CD4-positive, alpha-beta T cell treated with Interferon alpha-2 for 1 hour (primary cell): ENCODE results near the gene TTLL5.
"Not testable (repeated sequence)": the region's sequence is repeated elsewhere in the genome, so short reads cannot be mapped to it uniquely, and the experiment has no call there.

Experiments
- DNase-seq, 2 donors: peaks; one replicate each; pipeline ENCODE4 v3.0.0-alpha.2; 2020 to 2022

TTLL5 gene

DNA sequence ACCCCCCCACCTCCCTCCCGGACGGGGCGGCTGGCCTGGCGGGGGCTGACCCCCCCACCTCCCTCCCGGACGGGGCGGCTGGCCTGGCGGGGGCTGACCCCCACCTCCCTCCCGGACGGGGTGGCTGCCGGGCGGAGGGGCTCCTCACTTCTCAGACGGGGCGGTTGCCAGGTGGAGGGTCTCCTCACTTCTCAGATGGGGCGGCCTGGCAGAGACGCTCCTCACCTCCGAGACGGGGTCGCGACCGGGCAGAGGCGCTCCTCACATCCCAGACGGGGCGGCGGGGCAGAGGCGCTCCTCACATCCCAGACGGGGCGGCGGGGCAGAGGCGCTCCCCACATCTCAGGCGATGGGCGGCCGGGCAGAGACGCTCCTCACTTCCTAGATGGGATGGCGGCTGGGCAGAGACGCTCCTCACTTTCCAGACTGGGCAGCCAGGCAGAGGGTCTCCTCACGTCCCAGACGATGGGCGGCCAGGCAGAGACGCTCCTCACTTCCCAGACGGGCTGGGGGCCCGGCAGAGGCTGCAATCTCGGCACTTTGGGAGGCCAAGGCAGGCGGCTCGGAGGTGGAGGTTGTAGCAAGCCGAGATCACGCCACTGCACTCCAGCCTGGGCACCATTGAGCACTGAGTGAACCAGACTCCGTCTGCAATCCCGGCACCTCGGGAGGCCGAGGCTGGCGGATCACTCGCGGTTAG, 264.2 kb downstream of the TTLL5 start:
- DNase-seq = not testable (repeated sequence)

DNA sequence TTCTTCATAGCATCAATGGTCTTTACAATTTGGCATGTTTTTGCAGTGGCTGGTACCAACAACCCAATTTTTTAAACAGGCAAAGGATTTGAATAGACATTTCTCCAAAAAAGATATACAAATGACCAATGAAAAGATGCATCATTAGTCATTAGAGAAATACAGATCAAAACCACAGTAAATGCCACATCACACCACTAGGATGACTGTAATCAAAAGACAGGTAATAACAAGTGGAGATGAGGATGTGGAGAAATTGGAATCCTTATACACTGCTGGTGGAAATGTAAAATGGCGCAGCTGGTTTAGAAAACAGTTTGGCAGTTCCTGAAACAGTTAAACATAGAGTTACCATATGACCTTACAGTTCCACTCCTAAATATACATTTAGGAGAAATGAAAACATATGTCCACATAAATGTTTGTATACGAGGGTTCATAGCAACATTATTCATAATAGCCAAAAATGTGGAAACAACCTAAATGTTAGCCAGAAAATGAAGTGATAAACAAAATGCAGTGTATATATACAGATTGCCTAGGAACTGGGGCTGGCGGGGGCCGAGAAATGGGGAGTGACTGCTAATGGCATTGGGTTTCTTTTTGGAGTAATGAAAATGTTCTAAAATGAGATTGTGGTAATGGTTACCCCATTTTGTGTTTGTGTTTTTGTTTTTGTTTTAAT, 265.5 kb downstream of the TTLL5 start:
- no peak for DNase-seq

DNA sequence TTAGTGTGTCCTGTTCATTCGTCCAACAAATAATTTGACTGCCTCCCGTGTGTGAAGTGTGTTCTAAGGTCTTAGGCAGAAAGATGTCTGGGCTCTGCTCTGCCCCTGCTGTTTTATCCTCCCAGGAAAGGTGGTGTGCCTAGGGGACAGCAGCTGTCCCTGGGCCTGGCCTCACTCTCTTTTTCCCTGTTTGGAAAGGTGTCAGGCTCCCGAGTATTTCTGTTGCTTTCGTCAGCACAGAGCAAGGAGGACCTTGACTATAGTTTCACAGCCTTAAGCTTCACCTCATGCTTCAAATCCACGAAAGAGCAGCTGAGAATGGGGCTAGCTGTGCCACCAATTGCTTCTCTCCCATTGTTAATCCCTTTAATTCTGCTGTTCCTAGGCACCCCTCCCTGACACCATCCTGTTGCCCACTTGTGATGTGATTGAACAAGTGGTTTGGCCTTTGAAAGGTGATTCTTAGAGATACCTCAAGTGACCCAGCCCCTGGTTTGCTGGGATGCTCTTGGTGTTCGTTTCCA, 266.6 kb downstream of the TTLL5 start:
- no peak for DNase-seq

DNA sequence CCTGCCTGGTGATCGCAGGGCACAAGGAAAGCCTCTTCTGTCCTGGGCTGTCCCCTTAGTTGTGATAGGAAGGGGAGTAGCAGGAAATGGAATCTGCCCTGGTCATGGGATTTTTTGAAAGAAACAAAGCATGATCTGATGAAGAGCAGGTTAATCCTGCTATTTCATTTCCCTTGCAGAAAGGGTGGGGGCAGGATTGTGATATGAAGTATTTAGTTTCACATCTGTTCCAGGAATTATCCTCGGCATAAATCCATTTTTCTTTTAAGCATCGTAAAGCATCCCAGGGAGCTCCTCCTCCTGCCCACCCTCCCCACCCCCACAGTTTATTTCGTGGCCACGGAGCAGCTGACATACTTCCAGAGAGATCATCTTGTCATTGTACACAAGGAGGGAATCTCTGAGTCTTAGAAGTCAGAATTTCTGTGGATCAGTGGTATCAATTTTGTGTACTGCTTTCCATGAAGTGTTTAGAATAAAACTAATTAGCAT, 267.7 kb downstream of the TTLL5 start:
- no peak for DNase-seq

DNA sequence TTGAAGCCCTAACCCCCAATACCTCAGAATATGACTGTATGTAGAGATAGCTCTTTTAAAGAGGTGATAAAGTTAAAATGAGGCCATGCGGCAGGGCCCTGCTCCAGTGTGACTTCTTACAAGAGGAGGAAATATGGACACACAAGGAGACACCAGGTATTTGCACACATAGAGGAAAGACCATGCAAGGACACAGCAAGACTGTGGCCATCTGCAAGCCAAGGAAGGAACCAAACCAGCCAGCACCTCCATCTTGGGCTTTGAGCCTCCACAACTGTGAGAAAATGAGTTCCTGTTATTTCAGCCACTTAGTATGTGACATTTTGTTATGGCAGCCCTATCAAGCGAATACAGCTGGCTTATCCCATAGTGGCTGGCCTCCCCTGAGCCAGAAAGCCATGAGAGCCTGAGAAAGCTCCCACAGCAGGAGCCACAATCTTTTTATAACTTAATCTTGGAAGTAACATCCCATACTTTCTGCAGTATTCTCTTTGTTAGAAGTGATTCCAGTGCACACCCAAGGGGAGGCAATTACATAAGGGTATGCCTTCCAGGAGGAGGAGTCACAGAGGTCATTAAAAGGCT, 272.8 kb downstream of the TTLL5 start:
- no peak for DNase-seq

DNA sequence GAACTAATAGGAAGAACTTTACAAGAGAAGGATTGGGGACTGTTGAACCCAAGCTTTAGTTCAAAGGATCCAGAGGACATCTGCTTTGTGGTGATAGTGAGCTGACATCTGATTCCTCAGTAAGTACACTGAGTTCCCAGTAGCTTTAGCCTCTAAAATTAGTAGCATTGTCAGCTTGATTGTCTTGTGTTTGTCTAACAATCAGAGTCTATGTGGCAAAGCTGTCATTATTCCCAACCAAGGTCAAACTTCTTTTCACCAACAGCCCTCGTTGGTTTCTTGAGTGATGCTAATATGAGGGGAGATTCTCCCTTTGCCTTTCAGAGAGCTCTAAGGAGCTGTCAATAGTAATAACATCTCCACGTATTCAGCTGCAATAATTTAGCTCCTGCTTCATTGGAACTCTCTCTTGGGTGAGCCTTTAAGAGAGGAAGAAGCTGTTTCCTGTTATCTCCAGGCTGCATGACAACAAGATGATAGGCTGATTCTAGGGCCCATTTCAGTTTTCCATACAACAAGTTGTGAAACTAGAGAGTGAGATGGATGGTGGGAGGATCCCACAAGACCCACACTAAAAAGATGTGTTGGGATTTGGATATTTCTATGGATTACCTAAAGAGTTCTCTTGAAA, 274.1 kb downstream of the TTLL5 start:
- DNase-seq = no peak

DNA sequence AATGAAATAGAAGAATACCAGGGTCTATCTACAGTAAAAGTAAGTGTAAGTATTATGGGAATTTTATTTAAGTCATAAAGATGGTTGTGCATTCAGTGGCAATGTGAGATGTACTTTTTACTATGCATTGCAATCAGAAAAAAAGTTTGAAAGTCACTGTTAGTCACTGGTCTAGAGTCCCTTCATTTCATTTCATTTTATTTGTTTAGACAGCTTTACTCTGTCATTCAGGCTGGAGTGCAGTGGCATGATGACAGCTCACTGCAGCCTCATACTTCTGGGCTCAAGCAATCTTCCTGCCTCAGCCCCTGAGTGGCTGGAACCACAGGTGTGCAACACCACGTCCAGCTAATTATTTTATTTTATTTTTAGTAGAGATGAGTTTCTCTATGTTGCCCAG, 278.2 kb downstream of the TTLL5 start:
- DNase-seq = no peak

DNA sequence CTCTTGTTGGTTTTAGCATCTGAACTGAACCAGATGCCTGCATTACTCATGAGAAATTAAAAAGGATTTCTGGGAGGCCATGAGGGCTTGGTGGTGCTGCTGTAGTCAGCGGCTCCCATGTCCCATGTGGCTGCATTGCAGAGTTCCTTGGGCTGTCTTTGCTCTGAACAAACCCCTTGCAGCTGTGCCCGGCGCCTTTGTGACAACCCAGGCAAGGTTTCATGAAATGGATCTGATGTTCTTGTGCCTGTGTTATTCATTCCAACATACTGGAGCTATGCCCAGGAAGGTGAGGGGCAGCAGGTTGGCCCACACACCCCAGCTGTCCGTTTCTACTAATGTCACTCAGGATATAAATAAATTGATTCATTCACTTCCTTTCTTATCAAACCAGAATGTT, 280.0 kb downstream of the TTLL5 start:
- no peak for DNase-seq

DNA sequence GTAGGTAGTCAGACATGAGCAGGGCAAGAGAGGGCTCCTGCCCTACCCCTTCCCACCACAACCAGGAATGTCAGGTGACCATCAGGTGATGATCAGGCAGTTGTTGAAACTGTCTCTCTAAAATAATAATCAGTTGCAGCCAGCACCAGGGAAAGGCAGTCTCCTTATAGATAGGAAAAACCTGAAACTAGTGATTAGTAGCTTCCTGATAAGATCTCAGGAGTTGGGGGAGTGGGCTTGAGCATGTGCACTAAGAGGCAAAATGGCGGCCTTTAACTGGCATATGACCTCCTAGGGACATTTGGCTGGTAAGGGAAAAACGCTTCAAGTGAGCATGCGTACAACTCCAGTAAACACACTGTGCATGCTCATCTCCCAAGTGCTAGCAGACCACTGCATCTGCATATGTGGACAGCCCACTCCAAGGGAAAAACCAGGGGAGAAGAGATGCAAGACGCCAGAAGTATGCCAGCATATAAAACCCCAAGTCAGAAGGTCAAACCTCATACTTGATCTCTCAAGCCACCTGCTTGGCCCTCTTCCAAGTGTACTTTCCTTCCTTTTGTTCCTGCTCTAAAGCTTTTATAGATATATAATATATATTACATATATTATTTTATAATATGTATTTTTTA, 283.7 kb downstream of the TTLL5 start:
- DNase-seq = no peak

DNA sequence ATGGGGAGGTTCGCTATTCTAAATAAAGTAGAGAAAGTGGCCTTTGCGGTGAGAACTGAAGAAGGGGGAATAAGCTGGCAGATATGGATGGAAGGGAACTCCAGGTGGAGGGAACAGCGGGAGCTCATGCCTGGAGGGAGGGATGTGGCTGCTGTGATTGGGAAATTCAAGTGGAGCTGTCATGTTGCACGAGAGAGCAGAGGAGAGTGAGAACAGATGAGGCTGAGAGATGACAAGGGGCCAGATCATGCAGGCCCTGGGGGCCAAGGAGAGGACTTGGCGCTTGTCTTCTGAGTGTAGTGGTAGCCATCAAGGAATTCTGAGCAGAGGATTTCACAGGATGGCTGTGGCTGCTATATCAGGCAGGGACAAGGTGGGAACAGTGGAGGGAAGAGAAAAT, 285.7 kb downstream of the TTLL5 start:
- no peak for DNase-seq

DNA sequence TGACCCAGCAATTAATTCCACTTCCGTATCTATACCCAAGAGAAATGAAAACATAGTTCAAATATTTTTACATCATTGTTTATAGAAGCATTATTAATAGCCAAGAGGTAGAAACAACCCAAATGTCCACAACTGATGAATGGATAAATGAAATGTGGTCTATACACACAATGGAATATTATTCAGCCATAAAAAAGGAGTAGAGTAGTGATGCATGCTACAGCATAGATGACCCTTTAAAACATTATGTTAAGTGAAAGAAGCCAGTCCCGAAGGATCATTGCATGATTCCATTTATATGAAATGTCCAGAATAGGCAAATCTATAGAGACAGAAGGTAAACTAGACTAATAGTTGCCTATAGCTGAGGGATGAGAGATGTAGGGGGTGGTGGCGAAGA, 291.4 kb downstream of the TTLL5 start:
- DNase-seq = no peak

DNA sequence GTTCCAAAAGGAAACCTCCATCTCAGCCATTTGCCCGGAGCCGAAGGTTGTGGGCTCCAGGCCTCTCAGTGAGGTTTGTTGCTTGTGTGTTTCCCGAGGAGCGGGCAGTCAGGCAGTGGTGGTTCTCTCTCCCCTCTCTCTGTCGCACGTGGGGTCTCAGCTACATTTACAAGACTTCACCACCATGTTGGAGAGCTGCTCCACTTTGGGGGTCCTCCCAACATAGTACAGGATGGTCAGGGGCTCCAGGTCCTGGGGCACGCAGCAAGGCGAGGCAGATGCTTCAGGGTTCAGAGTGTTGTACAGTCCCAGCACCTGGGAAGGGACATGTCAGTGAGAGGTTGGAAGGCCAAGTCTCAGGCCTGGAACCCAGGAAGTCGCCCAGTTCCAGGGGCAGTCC, 298.0 kb downstream of the TTLL5 start:
- no peak for DNase-seq

DNA sequence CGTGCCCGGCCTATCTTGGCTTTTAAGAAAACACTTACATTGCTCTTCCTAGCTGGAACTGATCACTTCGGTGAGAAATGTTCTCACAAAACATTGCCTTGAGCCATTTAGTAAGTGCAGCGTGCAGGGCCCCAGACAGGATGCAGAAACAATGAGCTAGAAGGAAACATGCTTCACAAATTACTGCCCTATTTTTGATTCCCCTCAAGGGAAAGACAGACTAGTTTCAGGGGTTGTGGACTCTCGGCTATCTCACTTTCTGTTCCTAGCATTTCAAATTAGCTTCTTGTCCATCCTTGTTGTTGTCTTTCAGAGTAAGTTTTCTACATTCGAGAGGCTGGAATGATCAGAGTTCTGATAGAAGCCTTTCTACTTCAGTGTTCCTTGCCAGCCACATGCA, 299.2 kb downstream of the TTLL5 start:
- DNase-seq = no peak

DNA sequence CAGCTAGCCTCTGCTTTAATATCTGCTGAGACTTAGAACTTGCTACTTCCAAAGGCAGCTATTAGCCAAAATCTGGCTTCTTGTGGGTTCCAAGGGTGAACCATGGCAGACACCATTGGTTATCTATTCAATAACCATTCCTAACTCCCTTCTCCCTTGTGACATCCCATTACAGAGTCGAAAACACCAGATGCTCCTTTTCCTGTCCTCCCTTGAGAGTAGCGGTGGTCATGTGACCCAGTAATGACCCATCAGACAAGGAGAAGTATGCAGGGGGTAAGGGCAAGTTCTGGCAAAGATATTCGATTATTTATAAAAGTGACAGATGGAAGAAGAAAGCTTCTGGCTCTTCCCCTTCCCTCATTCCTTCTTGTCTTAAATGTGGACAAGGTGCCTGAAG, 300.6 kb downstream of the TTLL5 start:
- DNase-seq = no peak

DNA sequence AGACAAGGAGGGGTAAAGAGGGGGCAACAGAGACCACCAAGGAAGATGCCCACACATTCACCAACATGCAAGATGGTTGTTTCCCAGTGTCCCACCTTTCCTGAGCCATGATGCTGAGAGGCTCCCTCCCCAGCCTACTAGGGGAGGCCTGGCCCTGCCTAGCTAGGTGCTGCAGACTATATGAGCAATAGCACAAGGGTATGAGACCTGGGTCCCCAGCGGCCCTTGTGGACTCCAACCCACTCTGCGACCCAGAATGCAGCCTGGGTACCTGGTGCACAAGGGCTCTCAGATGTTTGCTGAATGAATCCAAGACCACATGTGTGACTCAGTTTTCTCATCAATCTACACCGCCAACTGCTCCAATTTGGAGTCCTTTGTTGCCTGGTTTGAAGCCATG, 306.8 kb downstream of the TTLL5 start:
- DNase-seq = no peak

DNA sequence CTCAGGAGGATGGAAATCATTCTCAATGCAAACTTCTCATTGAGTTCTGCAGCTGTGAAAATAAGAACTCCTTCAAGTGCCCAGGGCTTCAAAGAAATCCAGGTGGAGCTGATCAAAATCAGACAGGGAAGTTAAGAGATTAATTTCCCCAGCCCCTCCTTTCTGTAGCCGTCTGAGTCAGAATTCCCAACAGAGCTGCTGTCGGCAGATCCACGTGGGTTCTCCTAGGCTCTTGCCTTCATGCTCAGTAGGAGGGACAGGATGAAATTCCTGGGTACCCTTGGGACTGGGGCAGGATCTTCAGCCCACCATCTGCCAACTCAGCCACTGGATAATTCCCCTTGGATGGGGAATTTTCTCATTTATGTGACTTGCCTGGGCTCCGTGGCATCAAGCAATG, 307.4 kb downstream of the TTLL5 start:
- no peak for DNase-seq

DNA sequence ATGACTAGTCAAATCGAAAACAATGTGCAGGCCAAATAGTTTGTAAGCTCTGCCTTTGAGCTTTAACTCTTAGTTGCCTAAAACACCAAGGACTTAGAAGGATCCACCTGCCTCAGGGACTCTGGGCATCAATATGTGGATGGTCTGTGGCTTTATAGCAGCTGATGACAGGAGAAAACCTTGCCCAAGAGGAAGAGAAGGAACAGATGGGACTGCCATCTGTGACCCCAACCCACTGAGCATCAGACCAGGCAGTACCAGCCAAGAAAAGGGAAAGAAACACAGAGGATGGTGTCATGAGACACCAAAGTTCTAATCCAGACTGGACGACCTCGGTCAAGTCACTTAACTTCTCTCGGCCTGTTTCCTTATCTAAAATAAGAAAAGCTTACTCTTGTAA, 308.1 kb downstream of the TTLL5 start:
- no peak for DNase-seq

DNA sequence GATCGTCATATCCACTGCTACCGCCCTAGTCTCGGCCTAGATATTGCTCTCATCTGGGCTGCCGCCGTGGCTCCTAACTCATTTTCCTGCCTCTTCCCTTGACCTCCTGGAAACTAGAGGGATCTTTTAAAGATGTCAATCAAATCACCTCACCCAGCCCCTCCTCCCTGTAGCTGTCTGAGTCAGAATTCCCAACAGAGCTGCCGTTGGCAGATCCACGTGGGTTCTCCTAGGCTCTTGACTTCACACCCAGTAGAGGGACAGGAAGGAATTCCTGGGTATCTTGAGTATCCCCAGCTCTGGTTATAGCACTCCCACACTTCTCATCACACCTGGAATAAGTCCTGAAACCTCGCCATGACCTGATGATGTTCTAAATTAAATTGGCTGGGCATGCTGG, 308.8 kb downstream of the TTLL5 start:
- DNase-seq = no peak

DNA sequence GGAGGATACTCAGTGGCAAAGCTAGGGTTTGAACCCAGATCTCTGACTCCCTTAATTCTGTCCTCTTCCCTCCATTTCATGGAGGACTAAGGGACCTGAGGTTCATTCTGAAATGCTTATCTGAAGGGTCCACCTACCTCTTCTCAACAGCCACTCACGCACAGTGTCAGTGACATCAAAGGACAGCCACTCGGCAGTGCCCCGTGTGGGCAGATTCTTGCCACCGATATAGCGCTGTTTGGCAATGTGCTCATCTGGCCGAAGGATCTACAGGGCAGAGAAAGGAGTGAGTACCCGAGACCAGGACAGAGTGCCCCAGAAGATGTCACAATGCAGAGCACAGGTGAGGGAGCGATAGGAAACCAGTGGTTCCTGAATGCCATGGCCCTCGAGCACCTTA, 309.9 kb downstream of the TTLL5 start:
- DNase-seq = no peak

DNA sequence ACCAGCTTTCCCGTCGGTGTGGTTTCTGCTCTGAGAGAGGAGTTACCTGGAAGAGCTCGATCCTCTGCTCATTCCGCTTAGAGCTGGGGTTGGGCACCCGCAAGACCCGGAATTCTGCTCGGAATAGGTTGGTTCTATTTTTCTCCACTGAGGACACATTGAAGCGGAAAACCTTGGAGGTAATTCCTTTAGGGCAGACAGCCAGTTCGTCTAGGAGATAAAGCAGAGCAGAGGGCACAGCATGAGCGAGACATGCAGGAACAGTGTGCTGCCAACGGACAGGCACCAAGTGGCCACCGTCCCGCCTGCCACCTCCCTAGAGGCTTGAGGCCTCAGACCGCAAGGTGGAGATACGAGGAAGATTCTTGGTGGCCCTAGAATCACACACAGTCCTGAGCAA, 310.5 kb downstream of the TTLL5 start:
- no peak for DNase-seq

DNA sequence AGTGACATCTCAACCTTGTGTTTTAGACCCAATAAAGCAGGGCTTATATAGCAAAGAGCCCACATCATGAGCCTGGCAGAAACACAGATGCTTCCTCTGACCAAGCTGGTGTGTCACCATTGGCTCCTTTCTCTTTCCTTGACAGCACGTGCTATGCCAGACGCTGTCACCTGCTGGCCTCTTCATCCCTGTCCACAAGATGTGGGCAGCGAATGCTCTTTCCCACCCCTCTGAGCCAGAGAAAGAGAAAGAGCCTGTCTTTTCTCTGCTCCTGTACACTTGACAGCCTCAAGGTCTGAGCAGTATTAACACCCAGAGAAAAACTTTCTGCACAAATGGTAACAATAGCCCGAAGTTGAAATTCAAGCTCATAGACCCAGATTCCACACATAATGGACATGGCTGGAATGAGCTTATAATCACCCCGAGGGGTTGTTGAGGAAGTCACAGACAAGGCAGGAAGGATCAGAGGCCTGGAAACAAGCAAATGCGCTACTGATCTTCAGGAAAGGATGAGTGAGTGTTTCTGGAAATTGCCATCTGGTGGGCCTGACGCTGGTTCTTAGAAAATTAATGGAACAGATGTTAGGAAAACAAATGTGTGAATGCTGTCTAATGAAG, 311.9 kb downstream of the TTLL5 start:
- no peak for DNase-seq

DNA sequence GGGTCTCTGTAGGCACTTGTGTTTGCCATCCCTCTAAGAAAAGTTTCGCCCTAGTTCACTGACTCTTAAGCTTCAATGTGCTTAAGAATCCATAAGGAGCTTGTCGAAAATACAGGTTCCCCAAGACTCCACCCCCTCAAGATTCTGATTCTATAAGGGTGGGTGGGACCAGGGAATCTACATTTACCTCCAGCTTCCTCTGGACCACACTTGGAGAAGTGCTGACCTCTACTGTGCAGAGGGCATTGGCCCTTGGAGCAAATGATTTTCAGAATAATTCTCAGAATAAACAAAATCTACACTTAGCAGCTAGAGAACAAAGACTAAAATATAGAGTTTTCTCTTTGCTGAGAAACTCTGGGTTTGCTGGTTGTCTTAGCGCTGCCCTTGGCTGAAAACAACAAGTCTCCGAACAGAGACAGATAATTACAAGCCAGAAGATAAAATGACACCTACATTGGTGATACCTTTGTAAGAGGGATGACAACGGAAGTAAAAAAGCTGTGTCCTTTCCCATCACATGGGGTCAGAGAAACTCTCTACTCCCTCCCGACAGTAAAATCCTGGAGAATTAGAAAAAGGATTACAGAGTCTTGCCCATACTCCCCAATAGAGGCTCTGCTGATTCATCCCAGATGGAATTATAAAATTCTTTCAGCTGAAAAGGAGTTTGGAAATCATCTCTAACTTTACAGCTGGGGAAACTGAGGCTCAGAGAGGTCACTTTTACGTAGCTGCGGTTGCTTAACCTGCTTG, 316.0 kb downstream of the TTLL5 start:
- DNase-seq = no peak
